Activated CD4-positive, alpha-beta T cell treated with anti-CD3 and anti-CD28 coated beads, Interleukin-2, Interleukin-4, amounts not matched to agents 100 ng/mL and 50 ng/mL, durations not matched to agents 16 hours and 8 hours (primary cell): ENCODE data around the gene KAT8.
"Not testable (repeated sequence)": the region's sequence is repeated elsewhere in the genome, so short reads cannot be mapped to it uniquely, and the experiment has no call there.

Experiments used
- DNase-seq: peaks from one replicate; pipeline ENCODE4 v3.0.0-alpha.2; 2020; ENCODE audit warnings: low spot score

Gene KAT8

GRCh38 chr16:31083981-31084380, 33.5 kb upstream of the KAT8 start:
- DNase-seq: no peak

- no peak for DNase-seq
Measured at GRCh38 chr16:31084584-31085302, 32.7 kb upstream of the KAT8 start.

DNA sequence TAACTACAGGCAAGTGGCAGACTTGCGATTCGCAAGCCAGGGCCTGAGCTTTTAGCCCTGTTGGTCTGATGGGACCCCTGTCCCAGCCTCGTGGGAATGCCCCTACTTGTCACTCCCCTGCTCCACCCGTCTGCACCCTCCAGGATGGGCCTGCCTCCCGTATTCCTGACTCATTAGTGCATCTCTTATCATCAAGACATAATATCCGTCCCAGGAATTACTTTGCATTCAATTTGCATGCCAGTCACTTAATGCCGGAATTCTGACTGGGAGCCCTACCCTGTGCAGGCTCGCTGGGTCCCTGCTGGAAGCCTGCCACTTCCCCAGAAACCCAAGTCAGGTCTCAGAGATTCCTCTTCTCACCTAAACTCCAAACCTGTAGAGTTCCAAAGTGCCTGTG, 32.1 kb upstream of the KAT8 start:
- DNase-seq: no peak

DNA sequence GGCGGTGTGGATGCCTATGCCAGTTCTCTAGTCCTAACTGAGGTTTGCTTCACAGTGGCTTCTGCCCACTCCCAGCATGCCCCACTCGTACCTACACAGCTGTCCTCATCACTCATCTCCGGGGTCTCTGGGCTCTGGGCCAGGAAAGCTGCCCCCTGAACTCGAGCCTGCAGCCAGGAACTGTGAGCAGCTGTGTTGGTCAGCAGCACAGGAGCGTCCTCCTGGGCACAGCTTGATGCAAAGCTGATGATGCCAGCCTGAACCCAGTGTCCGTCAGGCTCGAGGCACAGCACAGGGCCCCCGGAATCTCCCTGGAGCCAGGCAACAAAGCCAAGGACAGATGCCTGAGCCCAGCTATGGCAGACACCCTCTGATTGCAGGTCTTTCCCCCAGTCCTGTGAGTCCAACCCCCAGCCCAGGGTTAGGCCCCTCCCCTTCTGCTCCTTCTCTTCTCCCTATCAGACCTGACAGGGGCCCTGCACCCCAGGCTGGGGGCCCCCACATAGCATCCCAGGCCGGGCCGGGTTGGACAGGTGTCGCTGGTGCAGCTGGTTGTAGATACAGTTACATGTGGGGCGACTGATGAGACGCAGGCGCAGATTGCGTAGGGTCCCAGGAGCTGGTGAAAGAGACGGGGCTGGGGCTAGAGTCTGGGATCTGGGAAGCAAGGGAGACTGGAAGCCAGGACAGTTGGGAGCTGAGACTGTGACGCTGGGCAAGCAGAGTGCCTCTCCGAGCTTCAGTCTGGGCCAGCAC, 31.4 kb upstream of the KAT8 start:
- DNase-seq: no peak

DNA sequence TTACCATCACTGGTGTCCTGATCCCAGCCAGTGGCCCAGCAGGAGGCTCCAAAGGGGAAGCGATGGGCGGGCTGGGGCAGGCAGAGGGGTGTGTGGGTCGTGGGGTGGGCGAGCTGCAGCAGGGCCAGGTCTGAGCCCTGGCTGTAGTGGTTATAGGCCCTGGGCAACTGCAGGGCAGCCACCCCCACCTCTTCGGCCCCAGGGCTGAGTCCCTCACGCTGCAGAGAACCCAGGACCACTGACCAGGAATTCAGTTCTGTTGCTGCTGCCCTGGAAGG, 30.9 kb upstream of the KAT8 start:
- no peak for DNase-seq

- no peak for DNase-seq
Measured at GRCh38 chr16:31087481-31087880, 30.0 kb upstream of the KAT8 start.

- DNase-seq: no peak
Measured at GRCh38 chr16:31087971-31088370, 29.5 kb upstream of the KAT8 start.

- no peak for DNase-seq
Measured at GRCh38 chr16:31088459-31089183, 28.8 kb upstream of the KAT8 start, which contains the start of gene PRSS53. PRSS53 (minus strand) TSS chr16:31088943; CDS start chr16:31088809, 134 bp downstream.

- DNase-seq: no peak
Measured at GRCh38 chr16:31089199-31089598, 28.3 kb upstream of the KAT8 start.

- DNase-seq: no peak
Measured at GRCh38 chr16:31090540-31090939, 26.9 kb upstream of the KAT8 start.

DNA sequence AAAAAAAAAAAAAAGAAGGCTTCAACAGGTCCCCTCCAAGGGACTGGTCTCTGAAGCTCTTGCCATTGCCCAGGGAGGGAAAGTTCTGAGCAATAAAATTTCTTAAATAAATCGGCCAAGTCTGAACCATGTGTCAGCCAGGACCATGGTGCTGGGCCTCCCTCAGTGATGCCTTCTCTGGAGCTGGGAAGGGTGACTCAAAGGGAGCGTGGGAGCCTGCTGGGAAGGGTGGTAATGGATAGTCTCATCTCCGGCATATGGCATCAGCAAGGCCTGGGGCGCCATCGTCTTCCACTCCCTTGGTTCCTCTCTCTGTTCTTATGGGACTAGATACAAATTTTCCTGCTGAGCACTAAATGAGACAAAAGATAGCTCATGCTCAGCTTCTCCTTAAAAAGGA, 25.1 kb upstream of the KAT8 start:
- DNase-seq: no peak

- no peak for DNase-seq
Measured at GRCh38 chr16:31093132-31093703, 24.2 kb upstream of the KAT8 start.

GRCh38 chr16:31094088-31094423, 23.4 kb upstream of the KAT8 start:
- no peak for DNase-seq

- DNase-seq: peak; percentile 95
Measured at GRCh38 chr16:31094424-31095120, 22.9 kb upstream of the KAT8 start, which contains the start of gene VKORC1. VKORC1 (minus strand) TSS chr16:31094797; CDS start chr16:31094729, 68 bp downstream.

DNA sequence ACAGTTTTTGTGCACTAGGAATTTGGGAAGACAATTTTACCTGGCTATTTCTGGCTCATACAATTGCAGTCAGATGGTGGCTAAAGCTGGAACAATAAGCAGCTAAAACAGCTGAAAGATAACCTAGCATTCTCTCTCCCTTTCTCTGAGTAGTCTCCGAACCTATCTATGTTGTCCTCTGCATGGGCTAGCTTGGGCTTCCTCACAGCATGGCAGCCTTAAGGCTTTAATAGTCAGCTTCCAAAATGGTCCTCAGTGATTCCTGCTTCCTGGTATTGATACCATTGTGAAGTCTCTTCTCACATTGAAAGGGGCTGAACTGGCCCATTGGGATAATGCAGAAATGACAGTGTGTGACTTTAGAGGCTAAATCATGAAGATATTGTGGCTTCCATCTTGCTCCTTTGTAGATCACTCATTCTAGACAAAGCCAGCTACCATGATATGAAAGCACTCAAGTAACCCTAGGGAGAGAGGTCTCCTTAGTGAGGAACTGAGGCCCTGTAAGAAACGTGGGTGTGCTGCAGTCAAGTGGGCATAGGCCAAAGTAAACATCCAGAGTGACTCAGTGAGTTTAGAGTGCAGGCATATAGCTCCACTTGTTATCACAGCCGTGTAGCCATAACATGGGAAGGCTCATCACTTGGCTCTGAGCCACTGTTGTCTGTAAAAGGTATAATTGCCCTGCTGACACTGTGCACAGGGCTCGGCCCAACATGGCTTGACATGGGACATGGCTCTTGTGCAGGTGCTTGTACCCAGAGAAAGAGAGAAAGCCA, 17.4 kb upstream of the KAT8 start:
- DNase-seq: no peak

DNA sequence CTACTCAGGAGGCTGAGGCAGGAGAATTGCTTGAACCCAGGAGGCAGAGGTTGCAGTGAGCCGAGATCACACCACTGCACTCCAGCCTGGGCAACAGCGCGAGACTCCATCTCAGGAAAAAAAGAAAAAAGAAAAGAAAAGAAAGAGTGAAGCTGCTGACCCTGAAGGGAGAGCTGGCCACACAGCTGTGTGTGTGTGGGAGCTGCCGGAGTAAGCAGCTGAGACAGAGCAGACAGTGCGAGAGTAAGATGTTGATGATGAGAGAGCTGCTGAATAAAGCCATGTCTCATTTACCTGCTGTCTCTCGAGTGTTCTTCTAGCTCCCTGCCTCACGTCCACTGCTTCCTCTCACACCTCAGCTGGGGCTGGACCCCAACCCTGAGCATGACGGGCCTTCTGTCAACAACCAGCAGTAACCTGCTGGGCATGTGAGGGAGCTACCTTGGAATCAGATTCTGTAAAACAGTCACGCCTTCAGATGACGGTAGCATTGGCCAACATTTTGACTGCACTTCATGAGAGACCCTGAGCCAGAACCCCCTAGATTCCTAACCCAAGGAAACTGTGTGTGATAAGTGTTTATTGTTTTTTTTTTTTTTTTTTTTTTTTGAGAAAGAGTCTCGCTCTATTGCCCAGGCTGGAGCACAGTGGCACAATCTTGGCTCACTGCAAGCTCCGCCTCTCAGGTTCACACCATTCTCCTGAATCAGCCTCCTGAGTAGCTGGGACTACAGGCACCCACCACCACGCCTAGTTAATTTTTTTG, 16.4 kb upstream of the KAT8 start:
- DNase-seq: not testable (repeated sequence)

- peak; percentile 87 for DNase-seq
Measured at GRCh38 chr16:31105677-31106213, 11.7 kb upstream of the KAT8 start.

- no peak for DNase-seq
Measured at GRCh38 chr16:31106509-31107464, 10.7 kb upstream of the KAT8 start.

DNA sequence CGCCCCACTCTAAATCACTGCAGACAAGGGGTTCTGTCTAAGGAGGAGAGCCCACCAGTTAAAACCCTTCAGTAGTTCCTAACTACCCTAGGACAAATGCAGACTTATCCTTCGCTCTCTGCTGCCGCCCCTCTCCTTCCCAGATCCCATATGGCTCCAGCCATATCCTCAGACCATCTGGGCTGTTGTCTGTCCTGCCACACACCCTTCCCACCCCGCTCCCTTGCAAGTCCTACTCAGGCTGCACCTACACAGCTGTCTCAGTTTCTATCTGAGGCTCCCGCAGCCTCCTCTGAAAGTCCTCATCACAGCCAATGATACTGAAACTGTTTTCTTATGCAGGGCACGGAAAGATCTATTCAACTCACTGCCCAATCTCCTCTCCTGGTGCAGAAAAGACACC, 10.0 kb upstream of the KAT8 start:
- DNase-seq: peak; percentile 69
